Activated CD8-positive, alpha-beta memory T cell treated with anti-CD3 and anti-CD28 coated beads, Interleukin-2, amount 10 ng/mL, durations not matched to agents 7 days and 5 days (primary cell): ENCODE results near the gene TRIM29. TPM values are rescaled to one million over a fixed set of nuclear protein-coding genes. Genes with fewer than 3 reads are reported as not detected.
A peak's percentile ranks its signal among the peaks of the same experiment; 100 is the strongest.

ENCODE experiments used
- ATAC-seq: fragments of 150-1000 bp; cut with Tn5 transposase; one replicate; pipeline ENCODE4 v1.10.0; 2021; ENCODE audit warnings: moderate library complexity
- CTCF ChIA-PET: fragments of 350-600 bp; sonication (Branson Sonifier 250); formaldehyde crosslinking; loops from one replicate; lab custom pipeline; 2021; ENCODE audit warnings: antibody characterized with exemption; lab: Charles Lee
- DNase-seq: peaks from one replicate; pipeline ENCODE4 v3.0.0-alpha.2; 2020
- H3K27ac Mint-ChIP-seq: one replicate; pipeline ENCODE4 v1.8.0; 2021; ENCODE audit warnings: mild to moderate bottlenecking, mixed read lengths
- H3K27me3 Mint-ChIP-seq: one replicate; pipeline ENCODE4 v1.8.0; 2021; ENCODE audit warnings: mixed read lengths
- H3K36me3 Mint-ChIP-seq: one replicate; pipeline ENCODE4 v1.8.0; 2021; ENCODE audit warnings: mild to moderate bottlenecking, mixed read lengths
- H3K4me1 Mint-ChIP-seq: one replicate; pipeline ENCODE4 v1.8.0; 2021; ENCODE audit warnings: mixed read lengths
- H3K4me3 Mint-ChIP-seq: one replicate; pipeline ENCODE4 v1.8.0; 2021; ENCODE audit warnings: mild to moderate bottlenecking, moderate library complexity, mixed read lengths
- H3K9me3 Mint-ChIP-seq: one replicate; pipeline ENCODE4 v1.8.0; 2022; ENCODE audit warnings: low read depth, mixed read lengths
- total RNA-seq, 2 experiments: library from RNA; stranded (reverse); gene quantifications; one replicate each; pipeline ENCODE4 v1.2.3, GENCODE V29; 2021

TRIM29 gene
- total RNA-seq, 2 experiments from 2014 or later, result not detected

DNA sequence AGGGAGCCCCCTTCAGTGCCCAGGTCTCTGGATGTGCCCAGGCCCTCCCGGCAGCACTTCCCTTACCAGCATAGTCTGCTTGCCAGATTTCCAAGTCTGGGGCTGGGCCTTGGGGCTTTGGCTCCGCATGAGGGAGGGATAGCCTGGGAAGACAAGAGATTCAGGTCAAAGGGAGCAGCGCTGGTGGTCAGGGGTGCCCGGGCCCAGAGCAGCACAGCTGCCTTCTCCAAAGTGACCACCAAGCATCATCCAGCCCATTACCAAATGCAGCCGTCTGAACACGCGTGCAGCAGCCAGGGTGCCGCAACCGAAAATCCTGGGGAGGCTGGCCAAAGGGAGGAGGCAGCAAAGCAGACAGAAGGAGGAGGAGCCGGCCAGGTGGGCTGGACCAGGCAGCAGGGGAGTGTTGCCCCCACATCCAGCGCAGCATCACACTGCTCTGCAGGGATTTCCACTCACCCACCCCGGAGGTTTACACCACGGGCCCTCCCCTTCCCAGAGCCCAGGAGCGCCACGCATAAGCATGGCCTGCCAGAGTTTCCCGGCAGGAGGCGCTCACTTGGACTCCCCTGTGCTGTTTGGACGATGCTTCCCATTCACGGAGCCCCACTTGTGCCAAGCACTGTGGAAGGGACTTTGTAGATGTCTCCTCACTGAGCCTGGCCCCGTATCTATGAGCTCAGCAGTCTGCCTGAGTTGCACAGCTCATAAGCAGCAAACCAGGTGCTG is 22.5 kb downstream of the TRIM29 start:
- H3K4me1 Mint-ChIP-seq, result no peaks in the 10 kb centered on the region
- no peak overlapping the region for H3K27ac Mint-ChIP-seq
- H3K4me3 Mint-ChIP-seq, result no peak overlapping the region
- H3K36me3 Mint-ChIP-seq, result no peaks in the 10 kb centered on the region
- no peak for DNase-seq
- CTCF ChIA-PET, result no interaction called here
- no peak for ATAC-seq
- no peaks in the 10 kb centered on the region for H3K9me3 Mint-ChIP-seq
- no peaks in the 10 kb centered on the region for H3K27me3 Mint-ChIP-seq

DNA sequence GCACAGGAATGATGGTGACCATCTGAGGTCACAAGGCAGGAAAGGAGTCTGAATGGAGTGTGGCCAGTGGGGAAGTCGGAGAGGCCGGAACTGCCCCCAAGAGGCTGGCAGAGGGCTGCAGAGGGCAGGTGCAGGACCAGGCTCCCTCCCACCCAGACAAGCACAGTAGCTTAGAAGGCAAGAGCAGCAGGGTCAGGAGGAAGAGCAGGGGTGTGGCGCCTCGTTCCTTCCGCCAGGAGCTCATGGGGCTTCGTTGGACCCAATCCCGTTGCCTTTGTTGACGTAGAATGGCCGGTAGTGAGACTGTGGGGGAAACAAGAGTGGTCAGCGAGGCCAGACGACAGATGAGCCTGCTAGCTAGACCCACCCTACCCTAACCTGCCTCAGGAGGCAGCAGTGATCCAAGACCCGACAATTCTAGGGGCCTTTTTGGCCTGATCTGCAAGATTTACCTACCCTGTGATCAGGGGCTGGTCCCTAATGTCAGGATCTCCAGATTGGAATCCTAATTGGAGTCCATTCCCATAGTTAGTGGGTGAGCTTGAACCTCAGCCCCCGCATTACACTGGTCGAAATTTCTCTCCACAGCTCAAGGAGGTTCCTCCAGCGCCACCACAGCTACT is 25.6 kb downstream of the TRIM29 start:
- Mint-ChIP-seq H3K27me3 (peaks cover 2% of the 10 kb centered on the region), H3K27ac (no peak overlapping the region), H3K36me3 (no peaks in the 10 kb centered on the region), H3K4me3 (no peak overlapping the region), H3K4me1 (no peaks in the 10 kb centered on the region), H3K9me3 (no peaks in the 10 kb centered on the region)
- DNase-seq, result no peak
- no peak for ATAC-seq
- CTCF ChIA-PET, result no interaction called here

DNA sequence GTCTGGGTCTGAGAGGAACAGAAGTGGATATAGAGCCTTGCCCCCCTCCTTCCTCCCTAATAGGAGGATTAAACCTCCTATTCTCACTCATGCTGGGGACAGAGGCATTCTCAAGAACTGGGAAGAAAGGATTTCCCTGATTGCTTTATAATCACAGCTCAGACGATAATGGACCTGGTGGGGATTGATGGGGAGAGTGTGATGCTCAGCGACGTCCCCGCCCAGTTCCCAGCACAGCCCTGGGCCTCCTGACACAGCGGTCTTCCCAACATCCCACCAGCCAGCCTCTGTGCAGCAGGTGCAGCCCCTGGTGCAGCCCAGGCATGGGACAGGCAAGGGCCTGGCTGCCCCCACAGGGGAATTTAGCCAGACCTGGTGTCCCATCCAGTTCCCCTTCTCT is 28.4 kb downstream of the TRIM29 start:
- Mint-ChIP-seq H3K4me3 (no peak overlapping the region), H3K9me3 (no peaks in the 10 kb centered on the region), H3K27me3 (peaks cover 6% of the 10 kb centered on the region), H3K4me1 (no peaks in the 10 kb centered on the region), H3K36me3 (no peaks in the 10 kb centered on the region), H3K27ac (no peak overlapping the region)
- ATAC-seq, result no peak
- no peak for DNase-seq
- CTCF ChIA-PET, result interaction anchor here (0.9 to 1.7 kb wide), 5 partner anchors 43 to 629 kb away, joined by 3 to 6 read pairs (median 5); no protein-coding TSS in a partner anchor

DNA sequence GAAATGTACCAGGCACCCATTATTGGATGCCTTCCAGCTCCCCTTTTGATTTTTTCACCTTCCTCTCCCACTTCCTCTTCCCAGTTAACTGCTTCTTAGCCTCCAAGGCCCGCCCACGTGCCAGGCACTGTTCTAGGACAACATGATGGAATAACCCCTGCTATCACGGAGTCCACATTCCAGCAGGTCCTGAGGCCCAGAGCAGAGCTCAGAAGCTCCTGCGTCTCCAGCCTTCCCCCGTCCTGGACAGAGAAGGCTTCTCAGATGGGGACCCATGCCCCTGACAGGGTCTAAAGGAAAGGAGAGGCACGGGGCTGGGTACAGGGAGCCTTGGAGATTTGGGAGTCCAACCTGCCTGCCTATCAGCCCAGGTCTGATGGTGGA is 29.1 kb downstream of the TRIM29 start:
- Mint-ChIP-seq H3K27ac (no peak overlapping the region), H3K9me3 (no peaks in the 10 kb centered on the region), H3K4me3 (no peak overlapping the region), H3K4me1 (no peaks in the 10 kb centered on the region), H3K36me3 (no peaks in the 10 kb centered on the region), H3K27me3 (peaks cover 6% of the 10 kb centered on the region)
- DNase-seq, result no peak
- ATAC-seq, result no peak
- CTCF ChIA-PET, result interaction anchor here (0.7 to 2.3 kb wide), 12 partner anchors 12 to 486 kb away, joined by 3 to 12 read pairs (median 4); partner anchors contain the start of gene NECTIN1

DNA sequence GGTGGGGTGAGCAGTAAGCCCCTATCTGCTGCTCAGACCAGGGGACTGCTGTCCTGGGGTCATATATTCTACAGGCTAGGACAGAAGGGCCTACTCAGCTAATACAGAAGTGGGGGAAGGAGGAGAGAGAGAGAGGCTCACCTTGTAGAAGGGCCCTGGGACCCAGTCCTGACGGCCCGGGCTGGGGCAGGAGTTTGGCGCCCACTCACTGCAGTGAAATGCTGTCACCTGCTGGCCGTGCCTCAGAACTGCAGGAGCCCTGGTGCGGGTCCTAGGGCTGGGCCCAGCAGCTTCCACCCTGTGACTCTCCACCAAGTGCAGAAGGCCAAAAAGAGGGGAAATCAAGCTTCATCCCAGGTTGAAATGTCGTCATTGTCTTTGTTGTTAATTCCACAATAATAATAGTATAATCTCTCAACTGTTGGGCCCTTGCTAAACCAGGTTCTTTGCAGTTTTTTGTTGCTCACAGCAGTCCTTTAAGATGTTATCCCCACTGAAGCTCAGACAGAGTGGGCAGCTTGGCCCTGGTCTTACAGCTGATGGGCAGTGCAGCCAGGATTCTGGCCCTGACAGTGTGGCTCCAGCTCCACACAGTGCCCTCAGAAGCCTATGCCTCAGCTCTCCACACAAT is 29.6 kb downstream of the TRIM29 start:
- no peak overlapping the region for H3K4me3 Mint-ChIP-seq
- peaks cover 8% of the 10 kb centered on the region for H3K27me3 Mint-ChIP-seq
- ATAC-seq (peak; percentile 82), DNase-seq (peak; percentile 63)
- no peak overlapping the region for H3K27ac Mint-ChIP-seq
- H3K9me3 Mint-ChIP-seq, result no peaks in the 10 kb centered on the region
- H3K4me1 Mint-ChIP-seq, result no peaks in the 10 kb centered on the region
- CTCF ChIA-PET, result interaction anchor here (0.7 to 2.3 kb wide), 13 partner anchors 11 to 486 kb away, joined by 3 to 12 read pairs (median 4); partner anchors contain the start of gene NECTIN1
- H3K36me3 Mint-ChIP-seq, result no peaks in the 10 kb centered on the region

DNA sequence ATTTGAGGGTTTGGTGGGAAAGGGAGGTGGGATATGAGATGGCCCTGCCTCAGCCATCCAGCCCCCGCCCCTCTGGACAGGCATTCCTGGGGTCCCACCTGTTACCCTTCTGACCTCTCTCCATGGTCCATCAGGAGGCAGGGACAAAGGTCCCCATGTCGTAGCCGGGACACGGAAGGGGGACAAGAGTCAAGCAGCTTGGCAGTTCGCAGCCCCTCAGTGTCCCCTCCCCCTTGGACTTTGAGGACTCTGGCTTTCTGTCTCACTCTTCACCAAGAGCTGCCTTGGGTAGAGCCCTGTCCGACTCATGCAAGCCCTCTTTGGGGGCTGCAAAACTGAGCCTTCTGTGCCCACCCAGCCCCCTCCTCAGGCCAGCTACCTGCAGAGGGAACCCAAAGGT is 30.2 kb downstream of the TRIM29 start:
- no peaks in the 10 kb centered on the region for H3K36me3 Mint-ChIP-seq
- CTCF ChIA-PET, result interaction anchor here (0.9 to 2.3 kb wide), 10 partner anchors 11 to 485 kb away, joined by 3 to 12 read pairs (median 4); partner anchors contain the start of gene NECTIN1
- ATAC-seq (no peak), DNase-seq (no peak)
- no peak overlapping the region for H3K27ac Mint-ChIP-seq
- no peaks in the 10 kb centered on the region for H3K4me1 Mint-ChIP-seq
- H3K27me3 Mint-ChIP-seq, result peaks cover 9% of the 10 kb centered on the region
- no peak overlapping the region for H3K4me3 Mint-ChIP-seq
- H3K9me3 Mint-ChIP-seq, result no peaks in the 10 kb centered on the region

DNA sequence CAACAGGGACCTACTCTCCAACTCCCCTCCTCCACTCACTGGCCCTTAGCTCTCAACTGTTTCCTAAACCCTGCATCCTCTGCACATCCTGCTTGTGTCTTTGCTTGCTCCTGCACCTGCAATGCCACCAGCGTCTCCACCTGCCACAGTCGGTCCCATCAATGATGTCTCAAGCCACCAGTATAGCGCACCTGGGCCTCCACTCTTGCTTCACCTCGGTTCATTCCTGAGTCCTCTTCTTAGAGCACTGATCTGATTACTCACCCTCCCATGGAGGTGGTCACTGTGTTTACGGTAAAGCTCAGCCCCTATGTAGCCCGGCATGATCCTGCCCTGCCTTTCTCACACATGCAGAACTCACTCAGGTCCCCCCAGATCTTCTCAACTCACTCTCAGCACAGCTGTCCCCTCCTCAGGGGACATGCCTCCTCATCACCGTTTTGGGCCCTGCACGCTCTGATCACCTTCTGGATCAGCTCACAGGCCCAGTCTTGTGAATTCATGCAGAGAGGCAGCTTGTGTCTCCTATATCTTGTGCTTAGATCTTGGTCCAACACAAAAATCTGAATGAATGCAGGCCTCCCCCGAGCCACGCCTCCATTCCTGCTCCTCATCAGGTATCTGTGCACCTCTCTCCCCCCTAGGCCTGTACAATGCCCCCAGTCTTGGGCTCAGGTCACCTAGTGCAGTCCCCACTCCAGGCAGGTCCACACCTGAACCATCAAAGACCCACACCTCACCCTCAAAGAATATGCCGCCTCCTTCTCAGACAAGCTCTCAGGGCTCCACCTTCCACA is 31.4 kb downstream of the TRIM29 start:
- Mint-ChIP-seq H3K27me3 (peaks cover 11% of the 10 kb centered on the region), H3K36me3 (no peaks in the 10 kb centered on the region), H3K4me3 (no peak overlapping the region), H3K27ac (no peak overlapping the region), H3K4me1 (no peaks in the 10 kb centered on the region), H3K9me3 (no peaks in the 10 kb centered on the region)
- CTCF ChIA-PET, result interaction anchor here (1.0 kb wide), 1 partner anchor 378 kb away, joined by 3 read pairs; the partner anchor contains the start of gene NECTIN1
- DNase-seq, result no peak
- no peak for ATAC-seq

DNA sequence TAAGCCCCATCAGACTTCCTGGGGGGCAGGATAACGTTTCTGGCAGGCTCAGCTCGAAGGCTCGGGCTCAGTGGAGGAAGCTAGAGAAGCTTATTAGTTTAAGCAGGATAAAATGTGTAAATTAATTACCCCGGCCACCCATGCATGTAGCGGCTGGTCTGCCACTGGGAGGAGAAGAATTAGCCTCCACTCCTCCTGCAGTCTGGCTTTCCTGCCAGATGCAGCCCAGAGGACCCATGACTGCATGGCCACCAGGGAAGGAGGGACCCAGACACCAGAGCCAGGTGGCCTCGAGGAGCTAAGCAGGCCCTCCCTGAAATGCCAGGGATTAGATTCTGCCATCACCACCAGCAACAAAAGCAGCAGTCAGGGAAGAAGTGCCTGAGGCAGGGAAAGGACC is 32.3 kb downstream of the TRIM29 start:
- Mint-ChIP-seq H3K9me3 (no peaks in the 10 kb centered on the region), H3K4me1 (no peaks in the 10 kb centered on the region), H3K27ac (no peak overlapping the region), H3K4me3 (no peak overlapping the region), H3K36me3 (no peaks in the 10 kb centered on the region), H3K27me3 (peaks cover 15% of the 10 kb centered on the region)
- ATAC-seq (no peak), DNase-seq (no peak)
- CTCF ChIA-PET, result no interaction called here

DNA sequence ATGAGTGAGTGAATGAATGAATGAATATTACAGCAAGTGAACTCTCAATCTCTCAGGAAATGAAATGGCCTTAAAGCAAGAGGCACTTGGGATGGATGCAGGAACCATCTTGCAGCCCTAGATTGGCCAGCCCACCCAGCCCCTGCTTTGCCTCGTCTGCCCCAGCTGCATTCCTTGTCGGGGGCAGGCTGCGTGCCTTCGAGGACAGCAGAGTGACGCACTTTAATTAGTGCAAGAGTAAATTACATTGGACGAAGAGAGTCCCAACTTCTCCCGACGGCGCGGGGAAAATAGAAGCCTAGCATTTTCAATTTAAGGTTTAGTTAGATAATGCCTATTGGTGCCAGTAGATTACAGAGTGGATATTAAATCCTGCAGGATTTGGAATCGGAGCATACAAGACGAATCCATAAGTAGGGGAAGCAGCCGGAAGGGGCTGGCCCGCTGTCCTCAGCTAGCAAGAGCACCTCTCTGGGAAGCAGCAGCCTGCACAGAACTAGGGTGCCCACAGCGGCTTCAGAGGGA is 33.8 kb downstream of the TRIM29 start:
- H3K9me3 Mint-ChIP-seq, result no peaks in the 10 kb centered on the region
- DNase-seq, result no peak
- H3K27ac Mint-ChIP-seq, result no peak overlapping the region
- no peaks in the 10 kb centered on the region for H3K36me3 Mint-ChIP-seq
- H3K27me3 Mint-ChIP-seq, result peaks cover 17% of the 10 kb centered on the region
- ATAC-seq, result no peak
- no peaks in the 10 kb centered on the region for H3K4me1 Mint-ChIP-seq
- CTCF ChIA-PET, result no interaction called here
- H3K4me3 Mint-ChIP-seq, result no peak overlapping the region

DNA sequence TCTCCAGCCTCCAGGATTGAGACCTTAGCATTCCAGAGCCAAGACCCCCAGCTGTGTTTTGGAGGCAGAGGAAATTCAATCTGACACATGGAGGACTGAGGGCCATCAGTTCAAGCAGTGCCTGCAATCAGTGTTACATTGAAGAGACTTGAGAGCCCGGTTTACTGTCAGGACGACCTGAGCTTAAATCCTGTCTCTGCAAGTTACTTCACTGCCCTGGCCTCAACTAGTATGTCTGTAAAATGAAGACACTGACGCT is 35.1 kb downstream of the TRIM29 start:
- CTCF ChIA-PET, result no interaction called here
- DNase-seq (no peak), ATAC-seq (no peak)
- peaks cover 17% of the 10 kb centered on the region for H3K27me3 Mint-ChIP-seq
- H3K27ac Mint-ChIP-seq, result no peak overlapping the region
- H3K9me3 Mint-ChIP-seq, result no peaks in the 10 kb centered on the region
- H3K4me3 Mint-ChIP-seq, result no peak overlapping the region
- no peaks in the 10 kb centered on the region for H3K36me3 Mint-ChIP-seq
- no peaks in the 10 kb centered on the region for H3K4me1 Mint-ChIP-seq

DNA sequence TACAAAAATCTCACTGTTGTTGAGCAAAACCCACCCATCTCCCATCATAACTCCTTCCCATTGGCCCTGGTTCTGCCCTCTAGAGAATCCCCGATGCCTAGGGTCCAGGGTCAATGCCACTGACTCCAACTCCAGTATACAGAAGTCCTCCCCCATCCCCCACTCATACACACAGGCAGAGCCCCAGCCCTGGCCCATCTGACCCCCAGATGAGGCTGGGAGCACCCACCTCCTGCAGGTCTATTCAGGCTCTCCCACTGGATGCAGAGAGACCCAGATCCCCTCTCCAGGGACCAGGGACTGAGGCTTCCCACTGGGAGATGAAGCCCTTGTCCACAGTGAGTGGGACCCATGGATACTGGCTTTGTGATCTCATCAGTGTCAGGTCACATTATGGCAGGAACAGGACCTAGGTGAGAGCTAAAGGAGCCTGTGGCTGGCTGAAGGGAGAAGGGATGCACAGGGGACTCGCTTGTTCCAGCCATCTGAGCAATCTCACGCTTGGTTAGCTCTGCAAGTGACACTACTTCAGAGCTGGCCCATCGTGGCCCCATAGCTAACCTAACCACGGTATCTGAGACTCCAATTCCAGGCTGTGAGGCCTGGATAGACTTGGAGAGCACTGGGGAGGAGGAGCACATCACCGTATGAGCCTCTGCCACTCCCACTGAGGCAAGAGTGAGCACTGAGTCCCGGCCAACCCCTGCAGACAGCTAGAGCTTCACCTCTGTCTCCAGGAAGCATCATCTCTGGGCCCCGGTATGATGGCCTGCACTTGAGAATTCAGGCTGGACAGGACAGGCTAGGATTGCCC is 35.7 kb downstream of the TRIM29 start:
- no peak overlapping the region for H3K4me3 Mint-ChIP-seq
- DNase-seq (no peak), ATAC-seq (no peak)
- no peak overlapping the region for H3K27ac Mint-ChIP-seq
- H3K36me3 Mint-ChIP-seq, result no peaks in the 10 kb centered on the region
- peaks cover 21% of the 10 kb centered on the region for H3K27me3 Mint-ChIP-seq
- CTCF ChIA-PET, result no interaction called here
- H3K4me1 Mint-ChIP-seq, result no peaks in the 10 kb centered on the region
- H3K9me3 Mint-ChIP-seq, result no peaks in the 10 kb centered on the region

DNA sequence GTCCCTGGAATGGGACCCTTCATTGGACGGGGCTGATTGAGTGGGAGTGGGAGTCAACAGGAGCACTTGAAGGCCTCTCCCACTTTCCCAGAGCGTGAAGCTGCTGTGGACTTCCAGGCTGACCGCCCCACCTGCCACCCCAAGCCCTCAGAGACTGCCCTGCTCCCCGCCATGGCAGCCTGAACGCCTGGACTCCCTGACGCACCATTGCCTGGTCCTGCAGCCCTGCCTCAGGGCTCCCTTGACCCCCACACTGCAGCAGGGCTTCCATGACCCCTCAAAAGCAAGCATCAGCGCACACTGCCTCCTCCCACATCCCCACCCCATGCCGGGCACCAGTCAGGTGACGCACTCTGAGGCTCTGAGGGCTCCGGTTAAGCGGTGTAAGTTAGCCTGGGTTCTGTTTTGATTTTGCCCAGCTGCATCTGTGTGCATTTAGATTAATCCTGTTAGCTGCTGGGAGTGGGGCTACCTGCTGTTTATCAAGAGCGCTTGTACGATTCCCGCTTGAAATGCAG is 39.4 kb downstream of the TRIM29 start:
- ATAC-seq (no peak), DNase-seq (no peak)
- CTCF ChIA-PET, result interaction anchor here (0.7 kb wide), 1 partner anchor 10 kb away, joined by 3 read pairs; no protein-coding TSS in a partner anchor
- H3K27ac Mint-ChIP-seq, result no peak overlapping the region
- H3K36me3 Mint-ChIP-seq, result no peaks in the 10 kb centered on the region
- H3K9me3 Mint-ChIP-seq, result no peaks in the 10 kb centered on the region
- peaks cover 25% of the 10 kb centered on the region for H3K27me3 Mint-ChIP-seq
- no peak overlapping the region for H3K4me3 Mint-ChIP-seq
- H3K4me1 Mint-ChIP-seq, result no peaks in the 10 kb centered on the region
